A673 (cell line): ENCODE measurements around the gene ZNF330. TPM values are rescaled to one million over a fixed set of nuclear protein-coding genes. Genes with fewer than 3 reads are reported as not detected.
A peak's percentile ranks its signal among the peaks of the same experiment; 100 is the strongest.
"Not testable (repeated sequence)": the region's sequence is repeated elsewhere in the genome, so short reads cannot be mapped to it uniquely, and the experiment has no call there.

Source experiments
- BruUV-seq: library from RNA; stranded (reverse); fragments of 400-500 nt; replicated peaks from 2 replicates; lab custom pipeline; 2021; lab: Mats Ljungman, UMichigan
- CTCF ChIA-PET: fragments of 300-600 bp; sonication (Branson Sonifier 250); formaldehyde crosslinking; loops from one replicate; lab custom pipeline; 2022; ENCODE audit warnings: antibody characterized with exemption; lab: Charles Lee
- POLR2A ChIA-PET: fragments of 300-600 bp; sonication (Branson Sonifier 250); formaldehyde crosslinking; loops from one replicate; lab custom pipeline; 2022; ENCODE audit warnings: antibody characterized with exemption; ENCODE audit not compliant: low non-redundant PET; lab: Charles Lee
- DNase-seq: peaks from one replicate; pipeline ENCODE4 v3.0.0-alpha.2; 2015; ENCODE audit warnings: low spot score
- H3K27ac ChIP-seq: fragments of 200-600 bp; sonication (generic); 2 replicates; pipeline ENCODE4 v1.5.1; 2016; ENCODE audit warnings: mixed run types, low read depth, mild to moderate bottlenecking, mixed read lengths, antibody characterized with exemption, low read length; ENCODE audit not compliant: poor library complexity, severe bottlenecking
- H3K27me3 ChIP-seq: fragments of 200-600 bp; sonication (generic); replicated peaks from 2 replicates; pipeline ENCODE4 v1.6.1; 2017; ENCODE audit warnings: mixed run types, low read depth, mild to moderate bottlenecking, mixed read lengths, antibody characterized with exemption, low read length; ENCODE audit not compliant: insufficient read depth, poor library complexity
- H3K36me3 ChIP-seq: fragments of 200-600 bp; sonication (generic); 2 replicates; pipeline ENCODE4 v1.6.1; 2016; ENCODE audit warnings: mixed run types, mild to moderate bottlenecking, mixed read lengths, antibody characterized with exemption, low read length; ENCODE audit not compliant: insufficient read depth, poor library complexity, severe bottlenecking
- H3K4me1 ChIP-seq: fragments of 200-600 bp; sonication (generic); 2 replicates; pipeline ENCODE4 v1.6.1; 2017; ENCODE audit warnings: mixed run types, mild to moderate bottlenecking, mixed read lengths, antibody characterized with exemption, low read length; ENCODE audit not compliant: insufficient read depth, poor library complexity, severe bottlenecking
- H3K4me3 ChIP-seq: fragments of 200-600 bp; sonication (generic); 2 replicates; pipeline ENCODE4 v1.5.1; 2016; ENCODE audit warnings: low read depth, mixed run types, mild to moderate bottlenecking, mixed read lengths, low read length; ENCODE audit not compliant: poor library complexity, severe bottlenecking
- H3K9me3 ChIP-seq: fragments of 200-600 bp; sonication (generic); 2 replicates; pipeline ENCODE4 v1.6.1; 2016; ENCODE audit warnings: mixed run types, low read depth, mild to moderate bottlenecking, mixed read lengths, antibody characterized with exemption, low read length; ENCODE audit not compliant: poor library complexity, severe bottlenecking
- EZH2 ChIP-seq: fragments of 200-600 bp; sonication (generic); IDR thresholded peaks from 2 replicates; pipeline ENCODE4 v1.6.1; 2017; ENCODE audit warnings: borderline replicate concordance, low read depth, mild to moderate bottlenecking, mixed read lengths, antibody characterized with exemption, low read length; ENCODE audit not compliant: poor library complexity, severe bottlenecking
- intact Hi-C: fragments of 100-400 bp; cut with micrococcal nuclease; formaldehyde crosslinking; loops from one replicate; pipeline ENCODE4 v1.10.0; 2022; ENCODE audit not compliant: unreplicated experiment
- total RNA-seq: library from RNA; stranded (reverse); gene quantifications from 2 replicates; pipeline ENCODE4 v1.2.3, GENCODE V29; 2021
- TF ChIP-seq, protein P1 (sequence below): fragments of 300-800, 200-600 bp; sonication (generic); conservative IDR thresholded peaks from 2 replicates; pipeline ENCODE4 v1.5.1; 2017; ENCODE audit warnings: low read depth, mild to moderate bottlenecking, antibody characterized with exemption, low read length, moderate library complexity, mixed read lengths

ZNF330 gene
- total RNA-seq, 1 experiment from 2014 or later, result 43.1 TPM

DNA sequence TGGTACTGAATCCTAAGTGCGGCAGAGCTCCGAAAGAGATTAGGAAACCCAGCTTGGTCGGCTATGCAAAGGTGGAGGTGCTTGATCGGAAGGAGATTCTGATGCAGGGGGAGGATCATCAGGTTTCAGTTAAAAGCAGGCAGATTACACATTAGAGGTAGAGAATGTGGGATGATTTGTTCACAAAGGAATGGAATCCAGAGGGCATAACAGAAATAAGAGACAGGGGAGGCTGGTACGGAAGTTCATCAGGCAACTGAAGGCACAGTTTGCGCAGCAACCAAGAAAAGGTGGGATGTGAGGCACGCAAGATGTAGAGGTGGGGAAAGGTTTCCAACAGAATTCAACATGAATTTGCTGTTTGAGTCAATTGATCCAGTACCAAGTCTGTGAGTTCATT is 424 bp upstream of the ZNF330 start:
- peak overlapping the region; percentile 88 for H3K27ac ChIP-seq

GRCh38 chr4:141223418-141223817 is 2.7 kb downstream of the ZNF330 start:
- no TSS peak for BruUV-seq
- ChIA-PET CTCF (no interaction called here), POLR2A (no interaction called here)
- intact Hi-C loops, result no loop called here
- no peak for TF ChIP-seq EZH2
- TF ChIP-seq, protein P1, sequence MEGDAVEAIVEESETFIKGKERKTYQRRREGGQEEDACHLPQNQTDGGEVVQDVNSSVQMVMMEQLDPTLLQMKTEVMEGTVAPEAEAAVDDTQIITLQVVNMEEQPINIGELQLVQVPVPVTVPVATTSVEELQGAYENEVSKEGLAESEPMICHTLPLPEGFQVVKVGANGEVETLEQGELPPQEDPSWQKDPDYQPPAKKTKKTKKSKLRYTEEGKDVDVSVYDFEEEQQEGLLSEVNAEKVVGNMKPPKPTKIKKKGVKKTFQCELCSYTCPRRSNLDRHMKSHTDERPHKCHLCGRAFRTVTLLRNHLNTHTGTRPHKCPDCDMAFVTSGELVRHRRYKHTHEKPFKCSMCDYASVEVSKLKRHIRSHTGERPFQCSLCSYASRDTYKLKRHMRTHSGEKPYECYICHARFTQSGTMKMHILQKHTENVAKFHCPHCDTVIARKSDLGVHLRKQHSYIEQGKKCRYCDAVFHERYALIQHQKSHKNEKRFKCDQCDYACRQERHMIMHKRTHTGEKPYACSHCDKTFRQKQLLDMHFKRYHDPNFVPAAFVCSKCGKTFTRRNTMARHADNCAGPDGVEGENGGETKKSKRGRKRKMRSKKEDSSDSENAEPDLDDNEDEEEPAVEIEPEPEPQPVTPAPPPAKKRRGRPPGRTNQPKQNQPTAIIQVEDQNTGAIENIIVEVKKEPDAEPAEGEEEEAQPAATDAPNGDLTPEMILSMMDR, result no peak
- no peak overlapping the region for H3K4me3 ChIP-seq
- no peak overlapping the region for H3K27ac ChIP-seq
- peaks cover 22% of the 10 kb centered on the region for H3K36me3 ChIP-seq
- no peak for DNase-seq
- H3K27me3 ChIP-seq, result no peaks in the 10 kb centered on the region
- peaks cover 3% of the 10 kb centered on the region for H3K4me1 ChIP-seq
- H3K9me3 ChIP-seq, result no peaks in the 10 kb centered on the region

More for the DNA sequence above, 424 bp upstream of the ZNF330 start:
- H3K4me3 ChIP-seq, result peak overlapping the region; percentile 93
- peaks cover 7% of the 10 kb centered on the region for H3K36me3 ChIP-seq
- POLR2A ChIA-PET, result no interaction called here
- no peaks in the 10 kb centered on the region for H3K27me3 ChIP-seq
- BruUV-seq, result no TSS peak
- CTCF ChIA-PET, result no interaction called here
- no peak for TF ChIP-seq EZH2
- TF ChIP-seq, protein P1, result no peak
- intact Hi-C loops, result no loop called here
- peaks cover 3% of the 10 kb centered on the region for H3K4me1 ChIP-seq
- H3K9me3 ChIP-seq, result no peaks in the 10 kb centered on the region
- no peak for DNase-seq

GRCh38 chr4:141227280-141227679 is 6.6 kb downstream of the ZNF330 start:
- H3K4me3 ChIP-seq, intact Hi-C loops, H3K9me3 ChIP-seq, H3K27ac ChIP-seq, H3K4me1 ChIP-seq, H3K27me3 ChIP-seq, POLR2A ChIA-PET, CTCF ChIA-PET, DNase-seq, BruUV-seq: not testable (repeated sequence)
- peaks cover 51% of the 10 kb centered on the region for H3K36me3 ChIP-seq

DNA sequence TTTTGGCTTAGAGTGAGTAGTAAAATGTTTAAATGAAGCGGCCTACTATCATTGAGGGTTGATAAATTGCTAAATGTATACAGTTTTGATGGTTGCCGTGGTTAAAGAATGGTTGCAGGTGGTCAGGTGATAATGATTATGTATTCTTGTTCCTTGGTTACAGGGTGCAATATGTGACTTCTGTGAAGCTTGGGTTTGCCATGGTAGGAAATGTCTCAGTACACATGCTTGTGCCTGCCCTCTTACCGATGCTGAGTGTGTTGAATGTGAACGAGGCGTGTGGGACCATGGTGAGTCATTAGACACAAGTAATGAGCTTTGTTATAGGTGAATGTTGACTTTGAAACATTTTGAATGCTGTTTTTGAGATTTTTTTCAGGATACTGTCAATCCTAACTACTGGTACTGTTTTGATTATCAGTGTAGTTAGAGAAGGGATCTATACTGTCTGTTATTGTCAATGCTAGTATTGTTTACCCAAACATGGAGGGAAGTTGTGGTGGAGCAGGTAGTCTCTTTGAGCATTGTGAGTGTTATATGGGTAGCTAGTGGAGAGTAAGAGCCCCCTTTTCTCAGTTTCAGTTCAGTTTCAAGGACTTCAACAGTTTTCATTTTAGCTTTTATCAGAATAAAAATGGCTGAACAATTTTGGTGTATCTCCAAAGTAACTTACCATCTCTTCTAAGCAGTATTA is 8.9 kb downstream of the ZNF330 start:
- intact Hi-C loops, result no loop called here
- BruUV-seq, result no TSS peak
- no peak overlapping the region for H3K4me3 ChIP-seq
- no peaks in the 10 kb centered on the region for H3K4me1 ChIP-seq
- CTCF ChIA-PET, result no interaction called here
- H3K9me3 ChIP-seq, result no peaks in the 10 kb centered on the region
- TF ChIP-seq, protein P1, result no peak
- no peak for TF ChIP-seq EZH2
- H3K27ac ChIP-seq, result no peak overlapping the region
- peaks cover 66% of the 10 kb centered on the region for H3K36me3 ChIP-seq
- no peaks in the 10 kb centered on the region for H3K27me3 ChIP-seq
- DNase-seq, result no peak
- POLR2A ChIA-PET, result no interaction called here
